GM23248 (cell line): Measurements from ENCODE around the gene E2F4.

Source experiments
- EZH2 ChIP-seq: fragments of 200-600 bp; sonication (generic); IDR thresholded peaks from 2 replicates; pipeline ENCODE4 v1.6.1; 2018; ENCODE audit warnings: antibody characterized with exemption, mild to moderate bottlenecking; ENCODE audit not compliant: insufficient read depth, poor library complexity, severe bottlenecking
- EZH2phosphoT487 ChIP-seq: fragments of 200-600 bp; sonication (generic); IDR thresholded peaks from 2 replicates; pipeline ENCODE4 v1.6.1; 2018; ENCODE audit warnings: antibody characterized with exemption, moderate library complexity, mild to moderate bottlenecking, low read depth; ENCODE audit not compliant: insufficient read depth

DNA sequence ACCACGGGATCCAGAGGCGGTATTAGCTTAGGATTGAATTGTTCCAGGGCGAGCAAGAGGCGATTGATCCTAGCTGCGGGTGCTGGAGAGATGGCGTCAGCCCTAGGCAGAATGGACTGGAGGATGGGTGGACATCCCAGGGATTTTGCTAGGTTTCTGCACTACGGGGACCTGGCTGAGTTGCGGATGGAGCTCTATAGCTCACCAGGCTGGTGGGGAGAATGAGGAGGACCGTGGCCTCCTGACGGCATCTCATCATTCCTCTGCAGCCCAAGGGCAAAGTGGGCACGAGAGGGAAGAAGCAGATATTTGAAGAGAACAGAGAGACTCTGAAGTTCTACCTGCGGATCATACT lies 35.6 kb downstream of the E2F4 start:
- no peak for TF ChIP-seq EZH2
- no peak for TF ChIP-seq EZH2phosphoT487
